Measurements from ENCODE around the gene VLDLR.

Gene VLDLR

DNA sequence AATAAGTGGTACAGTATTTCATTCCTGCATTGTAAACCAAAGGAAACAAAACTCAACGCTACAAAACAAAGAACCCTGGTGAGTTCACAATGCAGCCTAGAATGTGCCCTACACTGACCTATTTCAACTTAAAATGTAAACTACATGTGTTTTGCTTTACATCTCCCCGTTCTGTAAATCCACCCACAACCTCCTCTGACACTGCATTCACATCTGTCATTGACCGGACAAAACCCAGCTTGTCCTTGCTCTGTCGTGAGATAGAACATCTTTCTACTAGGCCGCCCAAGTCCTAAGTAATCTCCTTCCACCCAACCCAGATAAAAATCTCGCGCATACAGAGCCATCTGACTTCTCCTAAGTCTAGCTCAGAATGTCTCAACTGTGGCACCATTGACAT lies 6.1 kb upstream of the VLDLR start:
- ChIA-PET CTCF (no interaction called here), POLR2A (no interaction called here)
- no peak for DNase-seq (ENCODE audit: extremely low spot score)
- TF ChIP-seq, protein P1, sequence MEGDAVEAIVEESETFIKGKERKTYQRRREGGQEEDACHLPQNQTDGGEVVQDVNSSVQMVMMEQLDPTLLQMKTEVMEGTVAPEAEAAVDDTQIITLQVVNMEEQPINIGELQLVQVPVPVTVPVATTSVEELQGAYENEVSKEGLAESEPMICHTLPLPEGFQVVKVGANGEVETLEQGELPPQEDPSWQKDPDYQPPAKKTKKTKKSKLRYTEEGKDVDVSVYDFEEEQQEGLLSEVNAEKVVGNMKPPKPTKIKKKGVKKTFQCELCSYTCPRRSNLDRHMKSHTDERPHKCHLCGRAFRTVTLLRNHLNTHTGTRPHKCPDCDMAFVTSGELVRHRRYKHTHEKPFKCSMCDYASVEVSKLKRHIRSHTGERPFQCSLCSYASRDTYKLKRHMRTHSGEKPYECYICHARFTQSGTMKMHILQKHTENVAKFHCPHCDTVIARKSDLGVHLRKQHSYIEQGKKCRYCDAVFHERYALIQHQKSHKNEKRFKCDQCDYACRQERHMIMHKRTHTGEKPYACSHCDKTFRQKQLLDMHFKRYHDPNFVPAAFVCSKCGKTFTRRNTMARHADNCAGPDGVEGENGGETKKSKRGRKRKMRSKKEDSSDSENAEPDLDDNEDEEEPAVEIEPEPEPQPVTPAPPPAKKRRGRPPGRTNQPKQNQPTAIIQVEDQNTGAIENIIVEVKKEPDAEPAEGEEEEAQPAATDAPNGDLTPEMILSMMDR (IDR thresholded peaks at IDR 0.05; ENCODE audit: control extremely low read depth, extremely low read depth, low read depth, missing control alignments): no peak

DNA sequence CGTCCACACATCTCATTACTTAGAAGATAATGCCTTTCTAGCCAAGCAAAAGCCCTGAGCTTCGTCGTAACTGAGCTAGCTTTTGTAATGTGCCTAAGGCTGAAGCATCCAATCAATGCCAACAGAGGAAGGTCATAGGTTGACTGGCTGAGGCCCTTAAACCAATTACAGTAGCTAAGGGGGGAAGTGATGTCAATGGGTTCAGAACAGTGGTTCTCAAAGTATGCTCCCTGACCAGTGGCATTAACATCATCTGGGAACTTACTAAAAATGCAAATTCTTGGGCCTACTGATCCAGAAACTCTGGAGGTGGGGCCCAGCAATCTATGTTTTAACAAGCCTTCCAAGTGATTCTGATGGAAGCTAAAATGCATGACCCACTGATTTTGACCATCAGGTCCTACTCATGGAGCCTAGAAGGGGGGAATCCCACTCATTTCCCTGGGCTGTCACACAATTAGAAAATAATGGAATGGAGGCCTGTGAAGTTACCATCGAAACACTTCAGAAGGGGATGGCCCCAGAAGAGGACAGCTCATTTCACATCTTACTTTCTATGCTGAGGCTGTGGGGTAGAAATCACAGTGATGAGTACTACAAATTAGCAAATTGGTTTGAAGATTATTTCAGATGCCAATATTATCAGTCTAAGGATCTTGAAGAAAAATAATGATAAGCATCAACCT lies 4.8 kb upstream of the VLDLR start:
- TF ChIP-seq, protein P1 (IDR thresholded peaks at IDR 0.05; ENCODE audit: control extremely low read depth, extremely low read depth, low read depth, missing control alignments): no peak
- CTCF ChIA-PET: interaction anchor here (1.0 to 1.2 kb wide), 3 partner anchors 12 to 222 kb away, joined by 3 to 6 read pairs (median 3); no protein-coding TSS in a partner anchor
- POLR2A ChIA-PET: no interaction called here
- DNase-seq (ENCODE audit: extremely low spot score): peak; percentile 23

DNA sequence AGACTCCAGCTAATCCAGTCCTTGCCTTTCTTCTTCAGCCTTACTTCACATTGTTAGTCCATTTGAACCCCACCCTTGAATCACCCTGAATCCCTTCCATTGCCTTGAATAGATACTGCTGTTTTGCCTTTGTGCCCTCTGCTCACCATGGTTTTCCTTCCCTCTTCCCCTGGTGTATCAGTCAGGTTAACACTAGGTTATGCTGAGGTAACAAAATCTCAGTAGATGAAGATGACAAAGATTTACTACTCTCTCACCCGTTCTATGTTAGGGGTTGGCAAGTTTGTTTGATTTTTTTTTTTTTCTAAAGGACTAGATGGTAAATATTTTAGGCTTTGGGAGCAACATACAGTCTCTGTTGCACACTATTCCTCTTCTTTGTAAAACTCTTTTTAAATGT lies 3.3 kb upstream of the VLDLR start:
- ChIA-PET CTCF (no interaction called here), POLR2A (no interaction called here)
- TF ChIP-seq, protein P1 (IDR thresholded peaks at IDR 0.05; ENCODE audit: control extremely low read depth, extremely low read depth, low read depth, missing control alignments): no peak
- DNase-seq (ENCODE audit: extremely low spot score): no peak

DNA sequence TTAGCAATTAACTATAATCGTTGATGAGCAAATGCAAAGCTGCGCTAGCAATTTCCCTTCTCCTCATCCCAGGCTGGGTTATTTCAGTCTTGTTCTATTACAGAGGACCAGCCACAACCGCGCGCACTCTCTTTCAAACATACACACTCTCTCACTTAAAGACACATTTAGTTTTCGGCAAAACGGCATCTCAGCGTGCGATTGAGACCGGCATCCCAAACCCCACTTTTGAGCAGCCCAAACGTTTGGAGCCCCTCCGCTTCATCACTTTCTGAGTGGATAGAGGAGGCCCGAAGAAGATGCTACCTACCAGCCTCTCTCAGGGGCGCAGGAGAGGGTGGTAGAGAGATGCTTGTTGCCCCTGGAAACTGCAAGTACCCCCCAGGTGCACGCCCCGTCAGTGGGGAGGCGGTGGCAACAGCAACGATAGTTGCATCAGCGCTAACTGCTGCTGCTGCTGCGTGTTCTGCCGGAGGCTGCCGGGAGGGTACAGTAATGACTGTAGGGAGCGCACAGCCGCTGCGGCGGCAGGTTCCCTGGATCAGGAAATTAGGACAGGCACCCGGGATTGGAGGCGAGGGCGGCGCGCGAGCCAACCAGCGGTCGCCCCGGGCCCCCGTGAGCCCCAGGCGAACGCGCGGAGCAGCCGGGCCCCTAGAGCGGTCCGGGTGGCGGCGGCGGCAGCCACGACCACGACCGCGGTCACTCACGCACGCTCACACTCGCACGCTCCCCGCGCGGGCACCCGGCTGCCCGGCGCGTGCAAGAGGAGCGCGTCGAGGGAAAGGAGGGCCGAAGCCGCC lies 467 bp upstream of the VLDLR start:
- DNase-seq (ENCODE audit: extremely low spot score): no peak
- CTCF ChIA-PET: interaction anchor here (1.8 kb wide), 1 partner anchor 12 kb away, joined by 9 read pairs; no protein-coding TSS in a partner anchor
- TF ChIP-seq, protein P1 (IDR thresholded peaks at IDR 0.05; ENCODE audit: control extremely low read depth, extremely low read depth, low read depth, missing control alignments): no peak
- POLR2A ChIA-PET: no interaction called here

DNA sequence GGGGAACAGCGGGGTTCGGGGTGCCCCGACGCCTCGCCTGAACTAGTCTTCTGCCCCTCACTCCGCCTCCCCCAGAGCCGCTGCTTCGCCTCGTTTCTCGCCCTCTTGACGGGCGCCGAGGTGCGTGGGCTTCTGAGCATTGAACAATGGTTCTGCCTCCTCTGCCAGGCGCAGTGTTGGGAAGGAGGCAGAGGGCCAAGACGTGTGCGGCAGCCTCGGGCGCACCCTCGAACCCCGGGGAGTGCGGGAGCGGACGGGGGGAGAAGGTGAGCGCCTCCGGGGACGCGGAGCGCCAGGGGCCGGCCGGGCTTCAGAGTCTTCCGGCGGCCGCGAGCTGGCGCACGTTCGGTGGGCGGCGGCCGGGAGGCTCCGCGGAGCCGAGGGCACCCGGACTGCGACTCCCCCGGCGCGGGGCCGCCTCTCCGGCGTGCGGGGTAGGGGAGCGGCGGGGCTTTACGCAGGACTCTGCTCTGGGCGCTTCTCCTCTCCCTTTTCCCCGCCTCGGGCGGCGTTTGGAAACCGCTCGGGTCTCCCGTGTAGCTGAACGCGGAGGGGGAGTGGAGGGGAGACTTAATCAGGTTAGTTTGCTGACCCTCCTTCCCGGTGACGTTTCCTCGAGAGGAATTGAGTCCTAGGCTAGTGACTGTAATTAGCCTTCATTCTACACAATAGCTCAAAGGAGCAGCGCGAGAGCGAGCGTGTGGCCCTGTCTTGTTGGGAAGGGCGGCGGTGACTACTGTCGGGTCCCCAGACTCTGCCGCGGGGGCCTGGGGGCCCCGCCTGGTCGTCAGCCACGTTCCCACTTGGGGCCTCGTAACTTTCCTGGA lies 1.1 kb downstream of the VLDLR start:
- POLR2A ChIA-PET: no interaction called here
- DNase-seq (ENCODE audit: extremely low spot score): peak; percentile 38
- CTCF ChIA-PET: interaction anchor here (0.8 to 1.7 kb wide), 4 partner anchors 9 to 106 kb away, joined by 3 to 4 read pairs (median 4); no protein-coding TSS in a partner anchor

More for the DNA sequence above, 1.1 kb downstream of the VLDLR start:
- TF ChIP-seq, protein P1 (IDR thresholded peaks at IDR 0.05; ENCODE audit: control extremely low read depth, extremely low read depth, low read depth, missing control alignments): no peak
